ENCODE results near the gene USP12. TPM values are rescaled to one million over a fixed set of nuclear protein-coding genes. Genes with fewer than 3 reads are reported as not detected.

USP12 gene
- total and polyA plus RNA-seq, 2 donors from 2014 or later = 15.0 to 27.5 TPM

DNA sequence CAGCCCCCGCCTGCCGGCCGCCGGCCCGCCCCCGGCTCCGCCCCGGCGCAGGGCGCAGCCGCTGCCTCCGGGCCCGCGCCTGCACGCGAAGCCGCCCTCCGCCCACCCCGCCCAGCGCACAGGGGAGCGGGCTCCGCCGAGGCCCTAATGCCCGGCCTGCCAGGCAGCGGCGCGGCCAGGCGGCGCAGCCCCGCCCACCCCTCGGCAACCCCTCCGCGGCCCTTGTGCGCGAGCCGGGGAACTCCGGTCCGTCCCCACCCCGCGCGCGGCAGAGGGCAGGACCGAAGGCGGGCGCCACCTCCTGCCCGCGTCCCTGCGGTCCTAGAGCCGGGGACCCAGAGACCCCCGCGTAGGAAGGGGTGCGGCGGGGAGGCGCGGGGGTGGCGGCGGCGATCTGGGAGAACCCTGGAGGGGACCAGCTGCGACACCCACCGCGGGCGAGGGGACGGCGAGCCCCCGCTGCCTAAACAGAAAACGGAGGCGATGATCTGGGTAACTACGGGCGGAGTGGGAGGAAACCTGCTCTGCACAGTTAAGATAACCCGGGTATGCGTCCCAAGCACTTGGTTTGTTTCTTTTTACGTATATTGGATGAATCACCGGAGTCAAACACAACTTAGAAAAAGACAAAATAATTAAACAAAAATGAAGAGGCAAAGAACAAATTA, 350 bp upstream of the USP12 start:
- FAIRE-seq = no peak
- H3K27me3 ChIP-seq (ENCODE audit: control insufficient read depth, insufficient read depth, low read length) = no peaks in the 10 kb centered on the region

DNA sequence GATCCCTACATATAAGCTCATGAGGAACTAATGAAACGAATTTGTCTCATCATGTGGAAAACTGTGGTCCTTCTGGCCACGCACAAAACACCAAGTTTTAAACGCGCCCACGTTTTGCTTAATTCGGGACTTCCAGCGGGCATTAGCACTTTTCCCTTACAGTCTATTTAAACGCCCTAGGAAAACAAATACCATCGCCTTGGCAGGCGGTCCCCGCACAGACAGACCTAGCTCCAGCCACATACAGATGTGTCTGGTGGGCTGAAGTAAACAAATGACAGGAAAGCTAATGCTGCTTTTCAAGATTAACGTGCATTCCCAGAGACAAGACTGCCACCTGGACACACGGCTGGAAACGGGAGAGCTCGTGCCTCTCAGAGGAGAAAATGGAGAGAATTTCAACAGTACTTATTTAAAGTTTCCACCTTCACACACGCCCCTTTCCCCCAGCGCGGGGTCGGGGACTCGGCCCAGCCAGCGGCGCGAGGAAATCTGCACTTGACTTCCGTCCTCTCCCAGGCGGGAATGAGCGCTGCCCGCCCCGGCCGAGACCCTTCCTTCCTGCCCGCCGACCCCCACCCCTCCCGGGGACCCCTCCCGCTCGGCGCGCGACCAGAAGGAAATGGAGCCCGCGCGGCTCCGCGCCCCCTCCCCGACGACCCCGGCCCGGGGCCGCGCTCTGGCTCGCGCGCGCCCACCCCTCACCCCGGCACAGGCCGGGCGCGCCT, 931 bp downstream of the USP12 start:
- Histone ChIP-seq H3K9me3 (ENCODE audit: control insufficient read depth in 2 of 3, insufficient read depth in 1 of 3, low read length in 3 of 3) (no peaks in the 10 kb centered on the region), H3K9ac (ENCODE audit: low read length in 3 of 3) (peak overlapping the region; percentile 37 to 74 (median 71)), H3K4me1 (ENCODE audit: control insufficient read depth in 2 of 3, insufficient read depth in 2 of 3, low read depth in 1 of 3, low read length in 3 of 3) (peaks cover 2 to 27% (median 25%) of the 10 kb centered on the region in 3 donors), H3K4me3 (ENCODE audit: low read length in 3 of 3) (peak overlapping the region; percentile 62 to 83 (median 74)), H3K27ac (ENCODE audit: low read depth in 2 of 2, low read length in 2 of 2) (peak overlapping the region; percentile 43 to 80), H3K36me3 (ENCODE audit: control insufficient read depth in 2 of 3, insufficient read depth in 3 of 3, low read length in 3 of 3) (no peaks in the 10 kb centered on the region), H3K27me3 (ENCODE audit: control insufficient read depth, insufficient read depth, low read length) (no peaks in the 10 kb centered on the region)
- intact Hi-C loops (cut with DNase I) = no loop called here
- DNase-seq (peak; percentile 77 to 85 (median 84)), FAIRE-seq (no peak)
- TF ChIP-seq, protein P1, sequence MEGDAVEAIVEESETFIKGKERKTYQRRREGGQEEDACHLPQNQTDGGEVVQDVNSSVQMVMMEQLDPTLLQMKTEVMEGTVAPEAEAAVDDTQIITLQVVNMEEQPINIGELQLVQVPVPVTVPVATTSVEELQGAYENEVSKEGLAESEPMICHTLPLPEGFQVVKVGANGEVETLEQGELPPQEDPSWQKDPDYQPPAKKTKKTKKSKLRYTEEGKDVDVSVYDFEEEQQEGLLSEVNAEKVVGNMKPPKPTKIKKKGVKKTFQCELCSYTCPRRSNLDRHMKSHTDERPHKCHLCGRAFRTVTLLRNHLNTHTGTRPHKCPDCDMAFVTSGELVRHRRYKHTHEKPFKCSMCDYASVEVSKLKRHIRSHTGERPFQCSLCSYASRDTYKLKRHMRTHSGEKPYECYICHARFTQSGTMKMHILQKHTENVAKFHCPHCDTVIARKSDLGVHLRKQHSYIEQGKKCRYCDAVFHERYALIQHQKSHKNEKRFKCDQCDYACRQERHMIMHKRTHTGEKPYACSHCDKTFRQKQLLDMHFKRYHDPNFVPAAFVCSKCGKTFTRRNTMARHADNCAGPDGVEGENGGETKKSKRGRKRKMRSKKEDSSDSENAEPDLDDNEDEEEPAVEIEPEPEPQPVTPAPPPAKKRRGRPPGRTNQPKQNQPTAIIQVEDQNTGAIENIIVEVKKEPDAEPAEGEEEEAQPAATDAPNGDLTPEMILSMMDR (IDR thresholded peaks at IDR 0.05; ENCODE audit: borderline replicate concordance, extremely low read depth, insufficient read depth) = no peak

More for the DNA sequence above, 350 bp upstream of the USP12 start:
- Histone ChIP-seq H3K9me3 (ENCODE audit: control insufficient read depth in 2 of 3, insufficient read depth in 1 of 3, low read length in 3 of 3) (no peaks in the 10 kb centered on the region), H3K36me3 (ENCODE audit: control insufficient read depth in 2 of 3, insufficient read depth in 3 of 3, low read length in 3 of 3) (no peaks in the 10 kb centered on the region), H3K27ac (ENCODE audit: low read depth in 2 of 2, low read length in 2 of 2) (peak overlapping the region; percentile 85 to 90), H3K4me1 (ENCODE audit: control insufficient read depth in 2 of 3, insufficient read depth in 2 of 3, low read depth in 1 of 3, low read length in 3 of 3) (peaks cover 2 to 25% (median 22%) of the 10 kb centered on the region in 3 donors), H3K9ac (ENCODE audit: low read length in 3 of 3) (peak overlapping the region; percentile 29 to 60 (median 37)), H3K4me3 (ENCODE audit: low read length in 3 of 3) (peak overlapping the region; percentile 49 to 84 (median 60))
- peak; percentile 95 to 98 (median 96) for DNase-seq
- TF ChIP-seq, protein P1 (IDR thresholded peaks at IDR 0.05; ENCODE audit: borderline replicate concordance, extremely low read depth, insufficient read depth) = peak; percentile 14
- intact Hi-C loops (cut with DNase I) = no loop called here

DNA sequence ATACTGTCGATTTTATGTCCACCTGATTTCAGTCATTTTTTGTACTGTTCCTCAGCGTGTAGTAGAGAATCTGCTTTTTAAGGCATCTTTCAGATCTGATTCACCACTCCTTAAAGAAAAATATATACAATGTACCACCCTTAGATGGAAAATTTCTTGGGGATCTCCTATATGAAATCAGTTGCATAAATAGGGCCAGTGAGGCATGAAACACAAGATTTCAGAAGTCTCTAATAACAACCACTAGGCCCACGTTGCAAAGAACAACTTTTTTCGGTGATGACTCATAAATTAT, 1.4 kb downstream of the USP12 start:
- no peaks in the 10 kb centered on the region for H3K27me3 ChIP-seq (ENCODE audit: control insufficient read depth, insufficient read depth, low read length)
- TF ChIP-seq, protein P1 (IDR thresholded peaks at IDR 0.05; ENCODE audit: borderline replicate concordance, extremely low read depth, insufficient read depth) = no peak
- FAIRE-seq (no peak), DNase-seq (no peak)
- H3K9ac ChIP-seq (ENCODE audit: low read length in 3 of 3) = peak overlapping the region; percentile 37 to 74 (median 71)
- peaks cover 2 to 27% (median 24%) of the 10 kb centered on the region in 3 donors for H3K4me1 ChIP-seq (ENCODE audit: control insufficient read depth in 2 of 3, insufficient read depth in 2 of 3, low read depth in 1 of 3, low read length in 3 of 3)
- H3K9me3 ChIP-seq (ENCODE audit: control insufficient read depth in 2 of 3, insufficient read depth in 1 of 3, low read length in 3 of 3) = no peaks in the 10 kb centered on the region
- H3K36me3 ChIP-seq (ENCODE audit: control insufficient read depth in 2 of 3, insufficient read depth in 3 of 3, low read length in 3 of 3) = no peaks in the 10 kb centered on the region
- peak overlapping the region in 1 of 2 donors; percentile 43 for H3K27ac ChIP-seq (ENCODE audit: low read depth in 2 of 2, low read length in 2 of 2)
- intact Hi-C loops (cut with DNase I) = no loop called here
- H3K4me3 ChIP-seq (ENCODE audit: low read length in 3 of 3) = peak overlapping the region; percentile 62 to 83 (median 74)
